GM12878 (cell line): ENCODE data around the gene SLC37A1. TPM values are rescaled to one million over a fixed set of nuclear protein-coding genes. Genes with fewer than 3 reads are reported as not detected.

Experiments
- ATAC-seq: fragments of 200-7000 bp; cut with Tn5 transposase; 3 replicates; pipeline ENCODE4 v1.9.1; 2020; ENCODE audit warnings: mild to moderate bottlenecking, moderate library complexity
- BruUV-seq: library from RNA; stranded (reverse); fragments of 400-500 nt; replicated peaks from 2 replicates; lab custom pipeline; 2021; lab: Mats Ljungman, UMichigan
- CTCF ChIA-PET: fragments of 300-600 bp; sonication (Branson Sonifier 250); formaldehyde crosslinking; extraction: SDS; loops from one replicate; lab custom pipeline; 2021; ENCODE audit warnings: inconsistent platforms; lab: Yijun Ruan, JAX
- POLR2A ChIA-PET: fragments of 350-600 bp; formaldehyde crosslinking; extraction: SDS; loops from one replicate; lab custom pipeline; 2021; ENCODE audit warnings: inconsistent platforms; lab: Charles Lee
- RAD21 ChIA-PET: fragments of 300-600 bp; sonication (Branson Sonifier 250); formaldehyde crosslinking; loops from one replicate; lab custom pipeline; 2023; ENCODE audit warnings: antibody characterized with exemption; ENCODE audit not compliant: unreplicated experiment; lab: Charles Lee
- SMC1A ChIA-PET: fragments of 300-600 bp; sonication (Branson Sonifier 250); formaldehyde crosslinking; loops from one replicate; lab custom pipeline; 2023; ENCODE audit not compliant: unreplicated experiment, uncharacterized antibody; lab: Charles Lee
- DNase-seq: peaks from one replicate; pipeline ENCODE4 v3.0.0-alpha.2; 2011; ENCODE audit warnings: low read depth, low spot score
- FAIRE-seq: peaks from 3 replicates; lab custom pipeline; 2011; peaks lifted over from hg19 to GRCh38; lab: Jason Lieb, UNC
- H2AFZ ChIP-seq: 2 replicates; pipeline ENCODE4 v1.6.0; 2011; ENCODE audit warnings: low read depth, low read length, control low read depth; ENCODE audit not compliant: control insufficient read depth
- H3K27ac ChIP-seq: 2 replicates; pipeline ENCODE4 v1.5.1; 2011; ENCODE audit warnings: control low read depth; ENCODE audit not compliant: control insufficient read depth, insufficient read depth
- H3K27me3 ChIP-seq, 2 experiments: replicated peaks in 1 of 2; 2 replicates each; pipeline versions ENCODE4 v1.6.0 to v1.6.1; 2011; ENCODE audit warnings: low read length in 1 of 2; ENCODE audit not compliant: control insufficient read depth in 2 of 2, insufficient read depth in 2 of 2
- H3K36me3 ChIP-seq, 2 experiments: 2 replicates each; pipeline ENCODE4 v1.5.1; 2011; ENCODE audit warnings: low read length in 1 of 2; ENCODE audit not compliant: control insufficient read depth in 2 of 2, insufficient read depth in 2 of 2
- H3K4me1 ChIP-seq: 2 replicates; pipeline ENCODE4 v1.6.1; 2011; ENCODE audit warnings: mild to moderate bottlenecking, low read length, moderate library complexity, mixed read lengths; ENCODE audit not compliant: control insufficient read depth, insufficient read depth
- H3K4me2 ChIP-seq: 2 replicates; pipeline ENCODE4 v1.6.0; 2011; ENCODE audit warnings: control low read depth; ENCODE audit not compliant: control insufficient read depth, insufficient read depth
- H3K4me3 ChIP-seq: fragments of 200-600 bp; sonication (generic); 2 replicates; pipeline ENCODE4 v1.5.1; 2016
- H3K79me2 ChIP-seq: 2 replicates; pipeline ENCODE4 v1.6.0; 2011; ENCODE audit warnings: low read length; ENCODE audit not compliant: control insufficient read depth, insufficient read depth
- H3K9ac ChIP-seq: 2 replicates; pipeline ENCODE4 v1.8.0; 2011; ENCODE audit warnings: low read length, control low read depth, mixed read lengths; ENCODE audit not compliant: control insufficient read depth, insufficient read depth
- H3K9me3 ChIP-seq: replicated peaks from 3 replicates; pipeline ENCODE4 v1.5.1; 2011; ENCODE audit warnings: mild to moderate bottlenecking, low read length; ENCODE audit not compliant: control insufficient read depth, insufficient read depth
- H4K20me1 ChIP-seq: 2 replicates; pipeline ENCODE4 v1.6.0; 2011; ENCODE audit not compliant: control insufficient read depth, insufficient read depth
- ASH2L ChIP-seq: fragments of 300-600, 200-600 bp; sonication (generic); IDR thresholded peaks from 2 replicates; pipeline ENCODE4 v1.6.1; 2017; ENCODE audit warnings: low read depth, mild to moderate bottlenecking, borderline replicate concordance
- KLF5 ChIP-seq: fragments of 450-650 bp; IDR thresholded peaks from 2 replicates; pipeline ENCODE4 v1.6.1; 2014; ENCODE audit warnings: mild to moderate bottlenecking; ENCODE audit not compliant: partially characterized antibody
- MTA3 ChIP-seq: IDR thresholded peaks from 2 replicates; pipeline ENCODE4 v1.6.1; 2012; ENCODE audit warnings: low read length, inconsistent platforms, borderline replicate concordance
- RAD21 ChIP-seq: IDR thresholded peaks from 2 replicates; pipeline ENCODE4 v1.6.1; 2011; ENCODE audit warnings: mild to moderate bottlenecking, low read depth, low read length, moderate library complexity; ENCODE audit not compliant: insufficient read depth
- SPI1 ChIP-seq: IDR thresholded peaks from 2 replicates; pipeline ENCODE4 v1.6.1; 2011; ENCODE audit warnings: low read depth, mild to moderate bottlenecking, low read length, moderate library complexity, borderline replicate concordance; ENCODE audit not compliant: insufficient read depth
- WGBS: methylation state at CpG from one replicate; pipeline ENCODE4 v1.1.6; 2016; ENCODE audit warnings: low lambda C conversion rate; ENCODE audit not compliant: insufficient replicate concordance, insufficient coverage; ENCODE audit errors: missing lambda C conversion rate; 5-methylcytosine and 5-hydroxymethylcytosine counted together
- in situ Hi-C: fragments of 300-500 bp; cut with MboI; formaldehyde crosslinking; loops from 9 replicates; pipeline ENCODE4 v1.14.3; 2018; ENCODE audit warnings: mixed read lengths
- intact Hi-C: fragments of 100-400 bp; cut with micrococcal nuclease; formaldehyde crosslinking; loops from one replicate; pipeline ENCODE4 v1.14.2; 2022; ENCODE audit not compliant: unreplicated experiment
- polyA plus RNA-seq, 11 experiments: library from polyadenylated mRNA; depleted of rRNA in 4 of 11; unstranded in 6 of 11; stranded (reverse) in 5 of 11; fragments of >200 nt; fragmentation: Nextera tagmentation in 4 of 11; fragmentation: Illumina TruSeq in 1 of 11; extraction: Ambion mirVana in 4 of 11; extraction: Trizol in 1 of 11; gene quantifications; 1 replicate in 1 of 11; 2 replicates in 10 of 11; pipeline versions ENCODE4 v1.2.1 to v1.2.3, GENCODE V29; 2011 to 2016; ENCODE audit warnings: inconsistent platforms in 2 of 11, missing spikeins in 2 of 11, low read depth in 1 of 11
- total RNA-seq, 4 experiments: library from RNA; depleted of rRNA in 3 of 4; stranded (reverse); fragments of >200 nt in 3 of 4; fragmentation: Illumina TruSeq in 1 of 4; extraction: Trizol in 1 of 4; gene quantifications; 2 replicates each; pipeline versions ENCODE4 v1.2.1 to v1.2.3, GENCODE V29; 2013 to 2021
- TF ChIP-seq, protein P1 (sequence below): IDR thresholded peaks from 2 replicates; pipeline ENCODE4 v1.6.1; 2011; ENCODE audit warnings: mild to moderate bottlenecking, low read depth, low read length, moderate library complexity; ENCODE audit not compliant: insufficient replicate concordance

Gene SLC37A1
- total and polyA plus RNA-seq, 10 of the 15 experiments (the other 5 are each of a cell fraction or from before 2014, with no cell fraction given), result 1.1 to 35.5 (median 24.4) TPM

DNA sequence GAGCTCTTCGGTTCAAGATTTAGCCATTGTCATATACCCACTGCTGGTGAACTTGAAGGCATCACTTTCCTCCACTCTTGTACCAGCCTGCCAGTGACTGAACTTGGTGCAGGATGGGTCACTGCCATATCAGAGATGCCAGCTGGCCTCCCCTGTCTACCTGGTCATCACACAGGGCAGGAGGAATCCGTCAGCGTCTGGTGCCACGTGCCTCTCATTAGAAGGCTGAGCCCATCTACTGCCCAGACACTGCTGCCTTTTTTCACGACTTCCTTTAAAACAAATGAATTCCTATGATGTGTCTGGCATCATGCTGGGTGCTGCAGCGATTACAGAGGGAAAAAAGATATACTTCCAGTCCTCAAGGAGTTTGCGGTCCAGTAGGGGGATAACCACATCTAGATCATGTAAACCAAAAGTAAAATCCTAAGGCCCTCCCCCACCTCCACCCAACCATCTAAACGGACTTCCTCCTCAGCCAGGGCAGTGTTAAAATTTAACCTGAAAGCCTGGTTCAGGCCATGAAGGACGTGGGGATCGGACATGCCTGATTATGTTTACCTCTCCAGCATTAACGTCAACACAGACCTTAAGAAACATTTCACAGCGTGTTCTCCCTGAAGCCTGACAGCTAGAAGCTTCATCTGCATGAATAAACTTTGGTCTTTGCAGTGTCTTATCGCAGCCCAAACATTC, 110.6 kb downstream of the SLC37A1 start:
- ChIA-PET SMC1A (interaction anchor here (1.8 kb wide), 1 partner anchor 164 kb away, joined by 3 read pairs; no protein-coding TSS in a partner anchor), CTCF (no interaction called here), RAD21 (interaction anchor here (0.5 kb wide), 1 partner anchor 30 kb away, joined by 4 read pairs; no protein-coding TSS in a partner anchor), POLR2A (no interaction called here)
- Histone ChIP-seq H2AFZ (no peak overlapping the region), H4K20me1 (no peaks in the 10 kb centered on the region), H3K9ac (no peak overlapping the region), H3K4me1 (no peaks in the 10 kb centered on the region), H3K9me3 (no peaks in the 10 kb centered on the region; the same call in 2 of the 3 replicates), H3K79me2 (no peaks in the 10 kb centered on the region), H3K36me3 (no peaks in the 10 kb centered on the region), H3K4me2 (no peak overlapping the region), H3K27ac (no peak overlapping the region), H3K27me3 (peaks cover 0 to 3% of the 10 kb centered on the region in 2 experiments; a peak in 3 of 4 replicates), H3K4me3 (no peak overlapping the region)
- no TSS peak for BruUV-seq
- in situ Hi-C loops, result no loop called here
- DNase-seq (no peak), ATAC-seq (no peak), FAIRE-seq (no peak)
- WGBS, result 17% methylated on average over 13 of the region's 13 CpGs
- intact Hi-C loops, result no loop called here
- TF ChIP-seq ASH2L, result no peak
- no peak for TF ChIP-seq RAD21
- no peak for TF ChIP-seq SPI1
- TF ChIP-seq, protein P1, sequence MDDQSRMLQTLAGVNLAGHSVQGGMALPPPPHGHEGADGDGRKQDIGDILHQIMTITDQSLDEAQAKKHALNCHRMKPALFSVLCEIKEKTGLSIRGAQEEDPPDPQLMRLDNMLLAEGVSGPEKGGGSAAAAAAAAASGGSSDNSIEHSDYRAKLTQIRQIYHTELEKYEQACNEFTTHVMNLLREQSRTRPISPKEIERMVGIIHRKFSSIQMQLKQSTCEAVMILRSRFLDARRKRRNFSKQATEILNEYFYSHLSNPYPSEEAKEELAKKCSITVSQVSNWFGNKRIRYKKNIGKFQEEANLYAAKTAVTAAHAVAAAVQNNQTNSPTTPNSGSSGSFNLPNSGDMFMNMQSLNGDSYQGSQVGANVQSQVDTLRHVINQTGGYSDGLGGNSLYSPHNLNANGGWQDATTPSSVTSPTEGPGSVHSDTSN, result no peak
- TF ChIP-seq MTA3, result no peak
- no peak for TF ChIP-seq KLF5
